ENCODE measurements around the gene PRDM16. TPM values are rescaled to one million over a fixed set of nuclear protein-coding genes. Genes with fewer than 3 reads are reported as not detected.

PRDM16 gene
- total RNA-seq, 1 donor from 2014 or later: 0.43 TPM

DNA sequence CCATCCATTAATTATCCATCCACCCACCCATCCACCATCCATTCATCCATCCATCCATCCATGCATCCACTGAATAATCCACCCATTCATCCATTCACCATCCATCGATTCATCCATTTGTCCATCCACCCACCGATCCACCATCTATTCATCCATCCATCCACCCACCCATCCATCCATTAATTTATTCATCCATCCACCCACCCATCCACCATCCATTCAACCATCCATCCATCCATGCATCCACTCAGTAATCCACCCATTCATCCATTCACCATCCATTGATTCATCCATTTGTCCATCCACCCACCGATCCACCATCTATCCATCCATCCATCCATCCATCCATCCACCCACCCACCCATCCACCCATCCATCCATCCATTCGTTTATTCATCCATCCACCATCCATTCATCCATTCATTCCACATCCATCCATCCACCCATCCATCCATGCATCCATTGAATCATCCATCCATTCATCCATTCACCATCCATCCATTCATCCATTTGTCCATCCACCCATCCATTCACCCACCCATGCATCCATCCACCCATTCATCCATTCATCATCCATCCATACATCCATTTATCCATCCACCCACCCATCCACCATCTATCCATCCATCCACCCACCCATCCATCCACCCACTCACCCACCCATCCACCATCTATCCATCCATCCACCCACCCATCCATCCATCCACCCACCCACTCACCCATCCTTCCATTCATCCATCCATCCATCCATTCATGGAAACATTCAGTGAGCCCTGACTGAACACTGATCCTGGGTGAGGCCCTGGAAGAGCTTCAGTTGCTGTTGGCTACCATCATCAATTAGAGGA, 302.1 kb downstream of the PRDM16 start:
- Histone ChIP-seq H2AFZ (ENCODE audit: low read depth, low read length) (no peak overlapping the region), H3K9me3 (ENCODE audit: insufficient read depth, low read depth, low read length) (no peaks in the 10 kb centered on the region), H3K27me3 (ENCODE audit: insufficient read depth, low read length) (no peaks in the 10 kb centered on the region), H3K79me2 (ENCODE audit: insufficient read depth, low read length) (no peaks in the 10 kb centered on the region), H3K9ac (ENCODE audit: low read length) (no peak overlapping the region), H3K4me3 (ENCODE audit: insufficient read depth, low read depth, low read length) (no peak overlapping the region), H3K36me3 (ENCODE audit: insufficient read depth, low read length) (no peaks in the 10 kb centered on the region), H3K27ac (ENCODE audit: low read depth, low read length) (no peak overlapping the region), H3K4me2 (ENCODE audit: low read length) (no peak overlapping the region), H3K4me1 (ENCODE audit: insufficient read depth, low read length) (peaks cover 44% of the 10 kb centered on the region), H4K20me1 (ENCODE audit: insufficient read depth, low read length) (peaks cover 6% of the 10 kb centered on the region)
- no peaks in the 10 kb centered on the region for H3K36me3 Mint-ChIP-seq (ENCODE audit: low read depth, unreplicated experiment)
- FAIRE-seq (no peak), DNase-seq (ENCODE audit: low read depth) (no peak)
- H3K4me3 Mint-ChIP-seq (ENCODE audit: unreplicated experiment): no peak overlapping the region
- H3K27me3 Mint-ChIP-seq (ENCODE audit: low read depth, unreplicated experiment): peaks cover 25% of the 10 kb centered on the region
- TF ChIP-seq EZH2 (IDR thresholded peaks at IDR 0.05; ENCODE audit: insufficient read depth, low read length): no peak
- peaks cover 5% of the 10 kb centered on the region for H3K4me1 Mint-ChIP-seq (ENCODE audit: low read depth, unreplicated experiment)
- H3K9me3 Mint-ChIP-seq (ENCODE audit: unreplicated experiment): no peaks in the 10 kb centered on the region
- no peak overlapping the region for H3K27ac Mint-ChIP-seq (ENCODE audit: unreplicated experiment)

DNA sequence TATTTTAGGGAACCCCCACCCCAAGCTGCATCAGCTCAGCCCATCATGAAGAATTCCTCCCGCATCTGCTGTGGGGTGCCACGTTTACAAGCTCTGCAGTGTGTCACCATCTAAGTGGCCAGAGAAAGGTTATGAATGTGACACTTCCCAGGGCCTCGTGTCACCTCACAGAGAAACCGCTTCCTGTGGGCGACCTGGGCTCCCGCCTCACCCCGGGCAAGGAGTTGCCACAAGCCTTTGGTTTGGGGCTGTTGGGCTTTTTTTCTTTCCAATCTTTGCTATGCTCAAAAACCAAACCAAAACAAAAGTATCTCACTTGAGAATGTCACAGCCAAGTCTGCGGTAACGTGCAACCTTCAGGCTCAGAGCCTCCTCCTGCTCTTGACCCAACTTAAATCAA, 303.3 kb downstream of the PRDM16 start:
- no peak overlapping the region for H3K4me3 Mint-ChIP-seq (ENCODE audit: unreplicated experiment)
- peaks cover 5% of the 10 kb centered on the region for H3K4me1 Mint-ChIP-seq (ENCODE audit: low read depth, unreplicated experiment)
- DNase-seq (ENCODE audit: low read depth) (no peak), FAIRE-seq (no peak)
- no peaks in the 10 kb centered on the region for H3K9me3 ChIP-seq (ENCODE audit: insufficient read depth, low read depth, low read length)
- no peaks in the 10 kb centered on the region for H3K79me2 ChIP-seq (ENCODE audit: insufficient read depth, low read length)
- H3K36me3 Mint-ChIP-seq (ENCODE audit: low read depth, unreplicated experiment): no peaks in the 10 kb centered on the region
- no peaks in the 10 kb centered on the region for H3K27me3 ChIP-seq (ENCODE audit: insufficient read depth, low read length)
- H3K4me2 ChIP-seq (ENCODE audit: low read length): no peak overlapping the region
- peaks cover 30% of the 10 kb centered on the region for H3K27me3 Mint-ChIP-seq (ENCODE audit: low read depth, unreplicated experiment)
- H3K4me3 ChIP-seq (ENCODE audit: insufficient read depth, low read depth, low read length): no peak overlapping the region
- H3K27ac Mint-ChIP-seq (ENCODE audit: unreplicated experiment): no peak overlapping the region
- H3K4me1 ChIP-seq (ENCODE audit: insufficient read depth, low read length): peaks cover 34% of the 10 kb centered on the region
- no peak overlapping the region for H3K9ac ChIP-seq (ENCODE audit: low read length)
- no peak for TF ChIP-seq CTCF (IDR thresholded peaks at IDR 0.05; ENCODE audit: insufficient read depth, low read depth, low read length)
- TF ChIP-seq EZH2 (IDR thresholded peaks at IDR 0.05; ENCODE audit: insufficient read depth, low read length): no peak
- H3K36me3 ChIP-seq (ENCODE audit: insufficient read depth, low read length): no peaks in the 10 kb centered on the region
- peaks cover 6% of the 10 kb centered on the region for H4K20me1 ChIP-seq (ENCODE audit: insufficient read depth, low read length)
- no peak overlapping the region for H2AFZ ChIP-seq (ENCODE audit: low read depth, low read length)
- H3K9me3 Mint-ChIP-seq (ENCODE audit: unreplicated experiment): no peaks in the 10 kb centered on the region
- H3K27ac ChIP-seq (ENCODE audit: low read depth, low read length): no peak overlapping the region

- peaks cover 6% of the 10 kb centered on the region for H4K20me1 ChIP-seq (ENCODE audit: insufficient read depth, low read length)
- H3K27ac ChIP-seq (ENCODE audit: low read depth, low read length): no peak overlapping the region
- FAIRE-seq: no peak
- TF ChIP-seq CTCF (IDR thresholded peaks at IDR 0.05; ENCODE audit: insufficient read depth, low read depth, low read length) (no peak), EZH2 (IDR thresholded peaks at IDR 0.05; ENCODE audit: insufficient read depth, low read length) (no peak)
- H3K27me3 Mint-ChIP-seq (ENCODE audit: low read depth, unreplicated experiment): peaks cover 30% of the 10 kb centered on the region
- H2AFZ ChIP-seq (ENCODE audit: low read depth, low read length): no peak overlapping the region
- H3K4me1 Mint-ChIP-seq (ENCODE audit: low read depth, unreplicated experiment): peaks cover 5% of the 10 kb centered on the region
- H3K4me3 ChIP-seq (ENCODE audit: insufficient read depth, low read depth, low read length): no peak overlapping the region
- no peak overlapping the region for H3K4me3 Mint-ChIP-seq (ENCODE audit: unreplicated experiment)
- no peak overlapping the region for H3K9ac ChIP-seq (ENCODE audit: low read length)
- H3K9me3 Mint-ChIP-seq (ENCODE audit: unreplicated experiment): no peaks in the 10 kb centered on the region
- no peaks in the 10 kb centered on the region for H3K36me3 Mint-ChIP-seq (ENCODE audit: low read depth, unreplicated experiment)
- H3K27me3 ChIP-seq (ENCODE audit: insufficient read depth, low read length): no peaks in the 10 kb centered on the region
- no peaks in the 10 kb centered on the region for H3K79me2 ChIP-seq (ENCODE audit: insufficient read depth, low read length)
- H3K36me3 ChIP-seq (ENCODE audit: insufficient read depth, low read length): no peaks in the 10 kb centered on the region
- no peak for DNase-seq (ENCODE audit: low read depth)
- H3K27ac Mint-ChIP-seq (ENCODE audit: unreplicated experiment): no peak overlapping the region
- no peaks in the 10 kb centered on the region for H3K9me3 ChIP-seq (ENCODE audit: insufficient read depth, low read depth, low read length)
- no peak overlapping the region for H3K4me2 ChIP-seq (ENCODE audit: low read length)
- peaks cover 32% of the 10 kb centered on the region for H3K4me1 ChIP-seq (ENCODE audit: insufficient read depth, low read length)
Observed at GRCh38 chr1:3373175-3373574, 304.2 kb downstream of the PRDM16 start.

Data from astrocyte (in vitro differentiated cells and primary cell).